ENCODE measurements around the gene MAGI2.

DNA sequence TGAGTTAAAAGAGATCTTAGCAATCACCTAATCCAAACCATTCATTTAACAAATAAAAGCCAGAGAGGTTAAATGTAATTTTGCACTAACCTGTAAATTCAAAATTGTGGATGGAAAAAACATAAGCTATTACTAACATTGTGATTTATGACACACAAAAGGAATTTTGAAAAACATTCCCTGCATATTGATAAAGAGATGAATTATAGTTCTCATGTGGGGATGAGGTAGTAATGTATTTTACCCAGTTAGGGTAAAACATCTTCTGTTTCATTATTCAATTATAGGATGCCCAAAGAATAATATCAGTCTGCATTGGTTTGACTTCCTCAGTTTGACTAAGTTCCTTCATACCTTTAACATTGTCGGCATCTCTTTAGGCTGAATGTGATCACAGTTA, 1093.6 kb downstream of the MAGI2 start:
- no peak for TF ChIP-seq POLR2A (IDR thresholded peaks at IDR 0.05; ENCODE audit: low read depth, low read length)
- TF ChIP-seq TAF1 (IDR thresholded peaks at IDR 0.05; ENCODE audit: low read depth, low read length), result no peak
- TF ChIP-seq POLR2AphosphoS5 (IDR thresholded peaks at IDR 0.05; ENCODE audit: low read depth, low read length), result no peak

All from GM12891 (cell line).